K562 (cell line): ENCODE data around the gene ATP5F1D. TPM values are rescaled to one million over a fixed set of nuclear protein-coding genes. Genes with fewer than 3 reads are reported as not detected.

ENCODE experiments used
- CCNT2 ChIP-seq: IDR thresholded peaks from 2 replicates; pipeline ENCODE4 v1.6.1; 2011; ENCODE audit warnings: borderline replicate concordance, low read depth, mild to moderate bottlenecking, moderate library complexity, mixed read lengths, low read length; ENCODE audit not compliant: insufficient read length; ENCODE audit errors: extremely low read depth
- CEBPB ChIP-seq: fragments of 450-650 bp; IDR thresholded peaks from 2 replicates; pipeline ENCODE4 v1.6.1; 2016; ENCODE audit warnings: missing genetic modification characterization, missing compliant biosample characterization
- CGGBP1 ChIP-seq: fragments of 250-450 bp; sonication (Bioruptor Pico); IDR thresholded peaks from 2 replicates; pipeline ENCODE4 v1.9.0; 2021; ENCODE audit warnings: mild to moderate bottlenecking
- CHD1 ChIP-seq: fragments of 200-600 bp; sonication (generic); IDR thresholded peaks from one replicate; pipeline ENCODE4 v1.6.1; 2012; ENCODE audit warnings: mild to moderate bottlenecking, moderate library complexity, low read length, inconsistent platforms
- CXXC5 ChIP-seq: fragments of 250-450 bp; sonication (Bioruptor Pico); IDR thresholded peaks from 2 replicates; pipeline ENCODE4 v1.8.0; 2022; ENCODE audit warnings: inconsistent platforms, mild to moderate bottlenecking, moderate library complexity
- DNMT1 ChIP-seq: fragments of 450-650 bp; IDR thresholded peaks from 2 replicates; pipeline ENCODE4 v1.6.1; 2016; ENCODE audit warnings: antibody characterized with exemption, mild to moderate bottlenecking
- ESRRB ChIP-seq: fragments of 250-450 bp; sonication (Bioruptor Pico); IDR thresholded peaks from 2 replicates; pipeline ENCODE4 v1.5.0; 2020; ENCODE audit warnings: mild to moderate bottlenecking, moderate library complexity, borderline replicate concordance
- FOSL1 ChIP-seq: fragments of 200-800 bp; sonication (Bioruptor generic); conservative IDR thresholded peaks from 2 replicates; pipeline ENCODE4 v1.6.1; 2016; ENCODE audit warnings: missing genetic modification characterization, missing compliant biosample characterization
- HDGF ChIP-seq: fragments of 450-650 bp; IDR thresholded peaks from 2 replicates; pipeline ENCODE4 v1.6.1; 2016
- HNRNPLL ChIP-seq: fragments of 200-400 bp; formaldehyde crosslinking; IDR thresholded peaks from 2 replicates; pipeline ENCODE4 v1.6.1; 2017; ENCODE audit warnings: low read length, low read depth, mild to moderate bottlenecking; ENCODE audit not compliant: poor library complexity, severe bottlenecking
- ID3 ChIP-seq, 2 experiments: fragments of 250-450 bp in 1 of 2; fragments of 450-650 bp in 1 of 2; sonication (Bioruptor Pico) in 1 of 2; IDR thresholded peaks; 2 replicates each; pipeline versions ENCODE4 v1.6.1 to v1.8.0; 2016 to 2021; ENCODE audit warnings: mild to moderate bottlenecking in 2 of 2, moderate library complexity in 2 of 2, missing compliant biosample characterization in 1 of 2, missing genetic modification characterization in 1 of 2
- MED1 ChIP-seq: sonication (generic); formaldehyde crosslinking; IDR thresholded peaks from 2 replicates; pipeline ENCODE4 v1.8.1; 2023; ENCODE audit warnings: missing genetic modification reagents, borderline replicate concordance
- MEIS2 ChIP-seq: fragments of 450-650 bp; IDR thresholded peaks from 2 replicates; pipeline ENCODE4 v1.6.1; 2014; ENCODE audit warnings: mild to moderate bottlenecking; ENCODE audit not compliant: partially characterized antibody
- MITF ChIP-seq: IDR thresholded peaks from 2 replicates; pipeline ENCODE4 v1.6.1; 2014; ENCODE audit warnings: antibody characterized with exemption
- MTA2 ChIP-seq: fragments of 450-650 bp; IDR thresholded peaks from 2 replicates; pipeline ENCODE4 v1.6.1; 2016; ENCODE audit warnings: low read depth
- POLR2AphosphoS5 ChIP-seq: IDR thresholded peaks from 2 replicates; pipeline ENCODE4 v1.6.1; 2011; ENCODE audit warnings: mild to moderate bottlenecking, low read depth, low read length, moderate library complexity; ENCODE audit not compliant: control insufficient read depth, insufficient read depth
- SIN3B ChIP-seq: fragments of 450-650 bp; IDR thresholded peaks from 2 replicates; pipeline ENCODE4 v1.6.1; 2017; ENCODE audit warnings: low read depth, mild to moderate bottlenecking, moderate library complexity
- STAT5A ChIP-seq: IDR thresholded peaks from 2 replicates; pipeline ENCODE4 v1.6.1; 2012; ENCODE audit warnings: low read length, inconsistent platforms, borderline replicate concordance
- TAF1 ChIP-seq: IDR thresholded peaks from 2 replicates; pipeline ENCODE4 v1.6.1; 2011; ENCODE audit warnings: mild to moderate bottlenecking, low read length, moderate library complexity; ENCODE audit not compliant: insufficient read depth, control insufficient read depth, severe bottlenecking; ENCODE audit errors: extremely low read depth
- TEAD4 ChIP-seq, 2 experiments: sonication (generic) in 1 of 2; formaldehyde crosslinking in 1 of 2; IDR thresholded peaks; 2 replicates each; pipeline versions ENCODE4 v1.6.1 to v1.8.0; 2012 to 2022; ENCODE audit warnings: borderline replicate concordance in 1 of 2, inconsistent platforms in 1 of 2, low read length in 1 of 2, mild to moderate bottlenecking in 1 of 2, missing genetic modification reagents in 1 of 2
- YY1 ChIP-seq, 3 experiments: IDR thresholded peaks; 2 replicates each; pipeline ENCODE4 v1.6.1; 2011; ENCODE audit warnings: low read length in 2 of 3, mild to moderate bottlenecking in 2 of 3, moderate library complexity in 2 of 3, borderline replicate concordance in 1 of 3, control low read depth in 1 of 3, low read depth in 1 of 3; ENCODE audit not compliant: insufficient read depth in 3 of 3, insufficient replicate concordance in 2 of 3, control insufficient read depth in 1 of 3, insufficient read length in 1 of 3; ENCODE audit errors: extremely low read depth in 1 of 3
- ZFX ChIP-seq: sonication (generic); formaldehyde crosslinking; IDR thresholded peaks from 2 replicates; pipeline ENCODE4 v1.8.0; 2022; ENCODE audit warnings: mild to moderate bottlenecking, missing genetic modification reagents, moderate library complexity
- ZNF280B ChIP-seq: fragments of 250-450 bp; sonication (Bioruptor Pico); IDR thresholded peaks from 2 replicates; pipeline ENCODE4 v1.5.1; 2021; ENCODE audit warnings: mild to moderate bottlenecking
- ZNF384 ChIP-seq: IDR thresholded peaks from 2 replicates; pipeline ENCODE4 v1.6.1; 2012; ENCODE audit warnings: low read depth, low read length, improper control_type of control experiment
- polyA plus RNA-seq, 8 experiments: library from polyadenylated mRNA; depleted of rRNA in 4 of 8; stranded (reverse) in 5 of 8; unstranded in 3 of 8; fragments of >200 nt; fragmentation: Nextera tagmentation in 2 of 8; fragmentation: Illumina TruSeq in 1 of 8; extraction: Ambion mirVana in 2 of 8; extraction: Trizol in 1 of 8; gene quantifications; 2 replicates each; pipeline versions ENCODE4 v1.2.1 to v1.2.3, GENCODE V29; 2011 to 2014; ENCODE audit warnings: inconsistent platforms in 1 of 8, missing spikeins in 1 of 8
- total RNA-seq, 7 experiments: library from RNA; depleted of rRNA in 6 of 7; stranded (reverse); fragments of >200 nt in 6 of 7; fragmentation: Illumina TruSeq in 2 of 7; extraction: Trizol in 2 of 7; gene quantifications; 2 replicates each; pipeline versions ENCODE4 v1.2.1 to v1.2.3, GENCODE V29; 2011 to 2021; ENCODE audit warnings: low replicate concordance in 1 of 7

ATP5F1D gene
- total and polyA plus RNA-seq, 9 of the 15 experiments (the other 6 are each of a cell fraction or from before 2014, with no cell fraction given): 3.9 to 409 (median 36.8) TPM

GRCh38 chr19:1241417-1242095 lies at the start of gene ATP5F1D (continued):
- TF ChIP-seq TAF1: peak; percentile 57
- TF ChIP-seq CXXC5 (CRISPR knock-in tag): peak; percentile 95
- no peak for TF ChIP-seq ID3 (CRISPR knock-in tag; IDR thresholded peaks at IDR 0.05)
- TF ChIP-seq ID3 (tag; IDR thresholded peaks at IDR 0.05): peak; percentile 66
- TF ChIP-seq CCNT2: peak; percentile 87
- no peak for TF ChIP-seq MITF
- no peak for TF ChIP-seq MTA2
- no peak for TF ChIP-seq POLR2AphosphoS5
- no peak for TF ChIP-seq CHD1
- no peak for TF ChIP-seq DNMT1
- TF ChIP-seq STAT5A: no peak
- TF ChIP-seq MEIS2: peak; percentile 56
- no peak for TF ChIP-seq TEAD4 (IDR thresholded peaks at IDR 0.05; ENCODE audit: low read length)
- TF ChIP-seq TEAD4 (CRISPR knock-in tag; IDR thresholded peaks at IDR 0.05; ENCODE audit: borderline replicate concordance): no peak
- TF ChIP-seq CGGBP1 (CRISPR knock-in tag): no peak
- peak in 2 of 3 experiments; percentile 58 to 61 for TF ChIP-seq YY1 (IDR thresholded peaks at IDR 0.05; ENCODE audit: borderline replicate concordance in 1 of 3, control insufficient read depth in 1 of 3, extremely low read depth in 1 of 3, insufficient read depth in 3 of 3, insufficient read length in 1 of 3, insufficient replicate concordance in 2 of 3, low read depth in 1 of 3, low read length in 2 of 3)
- TF ChIP-seq ZNF384: no peak
- peak; percentile 63 for TF ChIP-seq ZFX (CRISPR knock-in tag)
- TF ChIP-seq FOSL1 (tag): peak; percentile 23; the same call in 1 of the 2 replicates
- TF ChIP-seq MED1 (CRISPR knock-in tag): no peak
- TF ChIP-seq HNRNPLL: peak; percentile 94
- no peak for TF ChIP-seq ESRRB (CRISPR knock-in tag)
- no peak for TF ChIP-seq ZNF280B (CRISPR knock-in tag)
- no peak for TF ChIP-seq CEBPB (tag)
- TF ChIP-seq SIN3B: peak; percentile 69
- no peak for TF ChIP-seq HDGF
